HG03457 (cell line): ENCODE measurements around the gene BCL2.
A peak's percentile ranks its signal among the peaks of the same experiment; 100 is the strongest.

Experiments used
- ATAC-seq: cut with Tn5 transposase; IDR thresholded peaks from one replicate; pipeline ENCODE4 v1.9.1; 2021; ENCODE audit warnings: moderate number of reproducible peaks; ENCODE audit not compliant: unreplicated experiment

The BCL2 gene

GRCh38 chr18:63187223-63187574, 132.4 kb downstream of the BCL2 start:
- ATAC-seq, result no peak

DNA sequence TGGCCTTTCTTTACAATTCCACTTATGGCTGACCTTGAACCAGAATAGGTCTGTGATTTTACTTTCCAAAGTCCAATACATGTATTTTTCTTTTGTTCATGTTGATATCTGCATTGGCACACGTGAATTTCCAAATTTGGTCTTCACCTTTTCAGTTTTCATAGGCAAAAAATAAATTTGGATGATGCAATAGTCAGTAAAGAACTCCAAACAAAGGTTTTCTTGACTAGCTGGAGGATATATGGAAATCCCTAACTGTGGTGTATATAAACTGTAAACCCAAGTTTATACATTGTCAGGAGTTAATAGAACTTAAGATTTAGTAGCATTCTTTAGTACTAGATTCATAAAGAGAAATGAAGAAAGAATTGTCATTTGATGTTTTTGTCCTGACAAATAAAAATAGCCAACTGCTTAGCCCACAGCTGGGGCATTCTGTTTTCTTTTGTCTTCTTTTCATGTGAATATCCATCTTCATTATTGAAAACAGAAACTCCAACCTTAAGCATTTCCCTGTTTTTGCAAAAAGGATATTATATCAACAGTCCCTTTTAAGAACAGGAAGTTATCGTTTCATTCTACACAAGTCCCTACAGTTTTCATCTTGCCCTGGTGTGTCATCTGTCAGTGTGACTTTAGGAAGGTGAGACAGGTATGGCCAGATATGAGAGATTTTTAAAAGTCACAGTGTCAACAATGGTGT, 132.9 kb downstream of the BCL2 start:
- ATAC-seq, result no peak

- no peak for ATAC-seq
These were observed 133.6 kb downstream of the BCL2 start for GRCh38 chr18:63185984-63186383.

- no peak for ATAC-seq
These were observed 135.4 kb downstream of the BCL2 start for GRCh38 chr18:63183952-63184770.

- no peak for ATAC-seq
These were observed 136.2 kb downstream of the BCL2 start for GRCh38 chr18:63183378-63183777.

DNA sequence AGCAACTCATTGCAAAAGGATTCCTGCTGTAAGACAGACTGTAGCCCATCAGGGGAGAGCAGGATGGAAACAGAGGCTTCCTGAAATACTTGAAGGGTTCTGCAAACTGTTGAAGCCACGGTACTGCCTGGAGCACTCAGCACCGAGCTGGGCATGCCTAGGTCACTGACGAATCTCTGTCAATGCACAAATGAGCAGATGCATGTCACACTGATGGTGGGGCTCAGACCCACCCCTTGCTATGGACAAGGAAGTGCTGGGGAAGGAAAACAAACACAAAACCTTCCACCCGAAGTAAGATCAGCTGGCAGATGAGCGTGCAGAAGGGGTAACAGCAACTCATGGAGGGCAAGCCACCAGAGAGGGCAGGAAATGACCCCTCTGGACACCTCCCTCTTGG, 136.7 kb downstream of the BCL2 start:
- no peak for ATAC-seq

DNA sequence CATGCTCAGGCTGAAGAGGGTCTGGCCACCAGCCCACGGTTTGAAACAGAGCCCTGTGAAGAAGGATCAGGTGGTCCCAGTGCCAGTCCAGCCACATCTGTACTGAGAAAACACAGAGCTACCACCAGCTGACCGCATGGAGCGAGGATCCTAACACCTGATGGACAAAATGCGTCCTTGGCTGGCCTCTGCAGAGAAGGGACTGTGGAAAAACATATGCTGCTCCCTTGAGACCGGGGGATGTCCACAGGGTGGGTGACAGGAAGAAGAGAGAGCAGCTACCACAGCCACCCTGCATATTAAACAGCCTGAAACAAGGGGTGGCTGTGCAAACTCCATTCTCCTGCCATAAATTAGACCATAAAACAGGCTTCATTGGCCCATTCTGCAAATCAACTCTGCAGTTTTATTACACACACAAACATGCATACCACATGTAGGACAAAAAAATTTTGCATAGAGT, 137.2 kb downstream of the BCL2 start:
- ATAC-seq, result no peak

GRCh38 chr18:63181706-63182309, 137.8 kb downstream of the BCL2 start:
- no peak for ATAC-seq

DNA sequence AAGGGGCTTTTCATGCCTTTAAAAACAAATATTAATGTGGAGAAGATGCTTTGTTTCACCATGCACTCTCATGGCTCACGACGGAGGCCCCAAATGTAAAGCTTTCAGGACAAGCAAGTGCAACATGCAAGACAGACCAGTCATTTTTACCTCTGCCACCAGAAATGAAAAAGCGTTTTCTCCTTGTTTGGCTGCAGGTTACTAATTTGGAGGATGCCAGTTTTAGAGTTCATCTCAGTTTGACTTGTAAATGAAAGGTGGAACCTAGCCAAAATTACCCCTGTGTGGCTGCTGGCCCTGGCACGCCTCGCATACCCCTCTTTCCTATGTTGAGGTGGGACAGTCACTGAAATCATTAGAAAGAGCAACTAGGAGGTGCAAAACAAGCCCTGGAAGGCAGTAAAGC, 138.6 kb downstream of the BCL2 start:
- peak; percentile 48 for ATAC-seq

DNA sequence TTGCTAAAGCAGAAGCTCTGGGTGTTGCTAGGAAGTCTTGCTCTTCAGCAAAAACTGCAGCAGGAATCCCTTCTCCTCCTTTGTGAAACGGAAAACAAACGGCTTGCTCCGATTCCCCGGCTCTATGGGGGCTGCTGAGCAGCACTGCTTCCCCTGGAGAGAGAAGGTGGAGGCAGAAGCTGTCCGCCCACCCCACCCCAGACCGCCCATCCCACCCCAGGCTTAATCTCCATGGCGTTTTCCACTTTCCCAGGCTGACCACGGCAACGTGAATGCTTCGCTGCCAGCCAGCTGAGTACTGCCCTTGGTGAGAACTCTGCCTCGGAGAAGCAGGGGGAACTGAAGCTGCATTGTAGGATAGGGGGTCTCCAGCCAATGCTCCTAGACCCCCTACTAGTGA, 139.2 kb downstream of the BCL2 start:
- ATAC-seq, result no peak

GRCh38 chr18:63179422-63179821, 140.1 kb downstream of the BCL2 start:
- no peak for ATAC-seq

GRCh38 chr18:63178971-63179370, 140.6 kb downstream of the BCL2 start:
- no peak for ATAC-seq

GRCh38 chr18:63177919-63178821, 141.4 kb downstream of the BCL2 start:
- ATAC-seq, result no peak

GRCh38 chr18:63177259-63177658, 142.3 kb downstream of the BCL2 start:
- no peak for ATAC-seq

- peak; percentile 48 for ATAC-seq
These were observed 144.3 kb downstream of the BCL2 start for GRCh38 chr18:63175264-63175663.

GRCh38 chr18:63173983-63174382, 145.6 kb downstream of the BCL2 start:
- ATAC-seq, result no peak

GRCh38 chr18:63169853-63170252, 149.7 kb downstream of the BCL2 start:
- ATAC-seq, result no peak

DNA sequence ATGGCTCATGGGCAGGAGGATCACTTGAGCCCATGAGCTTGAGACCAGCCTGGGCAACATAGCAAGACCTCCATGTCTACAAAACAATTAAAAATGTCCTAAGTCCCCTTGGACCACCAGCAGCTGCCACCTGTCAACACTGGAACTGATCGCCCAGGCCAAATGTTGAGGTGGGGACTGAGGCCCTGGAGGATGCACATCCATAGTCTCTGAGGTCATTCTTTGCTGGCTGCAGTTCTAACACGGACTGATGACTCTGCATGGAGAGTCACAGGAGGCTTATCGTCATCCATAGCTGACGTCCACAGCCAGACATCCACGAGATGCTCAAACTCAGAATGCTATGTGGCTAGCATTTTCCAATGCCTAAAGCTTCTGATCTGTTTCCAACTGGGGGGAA, 151.3 kb downstream of the BCL2 start:
- no peak for ATAC-seq

DNA sequence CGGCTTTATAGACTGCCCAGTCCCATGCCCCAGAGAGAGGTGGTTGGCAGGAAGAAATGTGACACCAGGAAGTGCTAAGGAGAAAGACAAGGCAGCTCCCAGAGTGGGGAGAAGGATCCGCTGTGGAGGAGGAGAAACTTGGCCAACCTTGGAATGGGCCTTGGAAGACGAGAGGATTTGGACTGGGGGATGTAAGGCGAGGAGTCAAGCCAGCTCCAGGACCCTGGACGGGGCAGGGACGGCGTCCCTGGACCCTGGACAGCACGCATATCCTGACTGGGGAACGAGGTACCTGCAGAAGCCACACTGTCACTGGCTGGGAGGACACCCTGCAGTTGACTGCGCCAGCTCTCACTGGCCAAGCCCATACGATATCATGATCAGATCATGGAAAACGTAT, 153.4 kb downstream of the BCL2 start:
- ATAC-seq, result no peak

GRCh38 chr18:63164396-63164795, 155.2 kb downstream of the BCL2 start:
- no peak for ATAC-seq
